Peyer's patch (tissue), 4 donors: ENCODE results near the gene FBXO41.

Experiments
- CTCF ChIP-seq, 6 experiments: fragments of 450-650 bp in 4 of 6; fragments of 200-600 bp in 2 of 6; sonication (generic) in 1 of 6; IDR thresholded peaks; one replicate each; pipeline ENCODE4 v1.5.1; 2017 to 2019; ENCODE audit warnings: antibody characterized with exemption in 6 of 6, mild to moderate bottlenecking in 3 of 6, moderate library complexity in 1 of 6
- POLR2A ChIP-seq, 2 donors: fragments of 450-650 bp; IDR thresholded peaks; one replicate each; pipeline ENCODE4 v1.5.1; 2017; ENCODE audit warnings: antibody characterized with exemption in 2 of 2, mild to moderate bottlenecking in 2 of 2, moderate library complexity in 2 of 2

GRCh38 chr2:73279852-73280251 lies 4.4 kb downstream of the FBXO41 start:
- TF ChIP-seq CTCF (IDR thresholded peaks at IDR 0.05) (no peak), POLR2A (IDR thresholded peaks at IDR 0.05) (no peak)
